ENCODE results near the gene UPP2.

UPP2 gene

GRCh38 chr2:158142568-158143332, 41.1 kb downstream of the UPP2 start:
- no peak for DNase-seq

- DNase-seq = no peak
Measured at GRCh38 chr2:158143703-158144360, 42.2 kb downstream of the UPP2 start.

GRCh38 chr2:158144914-158145625, 43.4 kb downstream of the UPP2 start:
- DNase-seq = no peak

- DNase-seq = no peak
Measured at GRCh38 chr2:158153270-158154015, 51.8 kb downstream of the UPP2 start.

- no peak for DNase-seq
Measured at GRCh38 chr2:158154596-158154995, 52.9 kb downstream of the UPP2 start.

- DNase-seq = no peak
Measured at GRCh38 chr2:158172719-158173118, 71.0 kb downstream of the UPP2 start.

- DNase-seq = no peak
Measured at GRCh38 chr2:158174495-158174894, 72.8 kb downstream of the UPP2 start.

- DNase-seq = no peak
Measured at GRCh38 chr2:158174956-158175355, 73.3 kb downstream of the UPP2 start.

GRCh38 chr2:158178646-158179045, 77.0 kb downstream of the UPP2 start:
- DNase-seq = no peak

GRCh38 chr2:158179660-158180059, 78.0 kb downstream of the UPP2 start:
- DNase-seq = no peak

- DNase-seq = no peak
Measured at GRCh38 chr2:158181171-158181570, 79.5 kb downstream of the UPP2 start.

- no peak for DNase-seq
Measured at GRCh38 chr2:158182676-158183295, 81.1 kb downstream of the UPP2 start.

- DNase-seq = no peak
Measured at GRCh38 chr2:158184001-158184400, 82.3 kb downstream of the UPP2 start.

GRCh38 chr2:158184556-158185343, 83.1 kb downstream of the UPP2 start:
- DNase-seq = no peak

Measured in activated CD8-positive, alpha-beta memory T cell treated with anti-CD3 and anti-CD28 coated beads for 24 hours (primary cell).